IMR-90 (cell line): Measurements from ENCODE around the gene ABHD15.

Experiments
- CHD1 ChIP-seq: IDR thresholded peaks from 2 replicates; pipeline ENCODE4 v1.6.1; 2012; ENCODE audit warnings: low read depth, low read length, improper control_type of control experiment
- MXI1 ChIP-seq: IDR thresholded peaks from 2 replicates; pipeline ENCODE4 v1.6.1; 2012; ENCODE audit warnings: low read depth, mild to moderate bottlenecking, low read length, moderate library complexity, borderline replicate concordance
- POLR2A ChIP-seq: IDR thresholded peaks from 2 replicates; pipeline ENCODE4 v1.6.1; 2012; ENCODE audit warnings: mild to moderate bottlenecking, low read depth, low read length
- RCOR1 ChIP-seq: IDR thresholded peaks from 2 replicates; pipeline ENCODE4 v1.6.1; 2012; ENCODE audit warnings: mild to moderate bottlenecking, low read length, improper control_type of control experiment; ENCODE audit not compliant: insufficient replicate concordance
- SMC3 ChIP-seq: fragments of 150-350 bp; IDR thresholded peaks from 2 replicates; pipeline ENCODE4 v1.6.1; 2016; ENCODE audit warnings: low read depth, mild to moderate bottlenecking, antibody characterized with exemption, low read length, moderate library complexity
- TF ChIP-seq, protein P1 (sequence below): conservative IDR thresholded peaks from 2 replicates; pipeline ENCODE4 v1.5.1; 2012; ENCODE audit warnings: mild to moderate bottlenecking, low read depth, low read length, improper control_type of control experiment
- TF ChIP-seq, protein P2 (sequence below): fragments of 150-350 bp; IDR thresholded peaks from 2 replicates; pipeline ENCODE4 v1.6.1; 2017; ENCODE audit warnings: mild to moderate bottlenecking, antibody characterized with exemption, low read length, low read depth

DNA sequence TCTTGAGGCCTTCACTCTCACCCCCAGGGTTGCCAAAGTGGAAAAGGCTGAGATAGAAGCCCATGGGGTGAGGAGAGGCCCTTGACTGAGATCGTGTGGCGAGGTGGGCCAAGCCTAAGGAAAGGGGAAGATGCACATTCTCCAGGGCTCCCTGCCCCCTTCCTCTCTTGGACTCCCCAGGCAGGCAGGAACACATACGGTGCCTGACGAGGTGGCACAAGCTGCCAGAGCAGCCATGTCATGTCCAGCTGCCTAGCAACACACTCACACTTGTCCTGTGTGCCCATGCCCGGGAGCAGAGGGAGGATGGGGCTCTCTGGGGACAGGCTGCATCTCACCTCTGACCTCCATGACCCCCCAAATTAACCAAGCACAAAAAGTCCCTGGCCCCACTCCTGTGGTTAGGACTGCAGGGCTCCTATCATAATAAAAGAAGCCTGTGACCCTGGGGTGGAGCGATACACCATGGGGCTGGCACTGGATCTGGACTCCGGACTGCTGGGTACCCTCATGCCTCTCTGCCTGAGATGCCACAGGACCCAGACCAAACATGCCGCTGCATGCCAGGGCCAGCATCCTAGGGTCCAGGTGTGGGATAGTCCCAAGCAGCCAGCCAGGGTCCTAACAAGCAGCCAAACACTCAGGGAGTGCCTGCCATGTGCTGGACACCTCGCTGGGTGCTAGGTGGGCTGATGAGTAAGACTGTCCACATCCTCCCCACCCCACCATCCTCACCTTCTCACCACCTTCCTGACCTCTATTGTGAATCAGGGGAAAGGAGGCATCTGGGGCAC lies 20.0 kb upstream of the ABHD15 start:
- no peak for TF ChIP-seq POLR2A
- TF ChIP-seq, protein P1, sequence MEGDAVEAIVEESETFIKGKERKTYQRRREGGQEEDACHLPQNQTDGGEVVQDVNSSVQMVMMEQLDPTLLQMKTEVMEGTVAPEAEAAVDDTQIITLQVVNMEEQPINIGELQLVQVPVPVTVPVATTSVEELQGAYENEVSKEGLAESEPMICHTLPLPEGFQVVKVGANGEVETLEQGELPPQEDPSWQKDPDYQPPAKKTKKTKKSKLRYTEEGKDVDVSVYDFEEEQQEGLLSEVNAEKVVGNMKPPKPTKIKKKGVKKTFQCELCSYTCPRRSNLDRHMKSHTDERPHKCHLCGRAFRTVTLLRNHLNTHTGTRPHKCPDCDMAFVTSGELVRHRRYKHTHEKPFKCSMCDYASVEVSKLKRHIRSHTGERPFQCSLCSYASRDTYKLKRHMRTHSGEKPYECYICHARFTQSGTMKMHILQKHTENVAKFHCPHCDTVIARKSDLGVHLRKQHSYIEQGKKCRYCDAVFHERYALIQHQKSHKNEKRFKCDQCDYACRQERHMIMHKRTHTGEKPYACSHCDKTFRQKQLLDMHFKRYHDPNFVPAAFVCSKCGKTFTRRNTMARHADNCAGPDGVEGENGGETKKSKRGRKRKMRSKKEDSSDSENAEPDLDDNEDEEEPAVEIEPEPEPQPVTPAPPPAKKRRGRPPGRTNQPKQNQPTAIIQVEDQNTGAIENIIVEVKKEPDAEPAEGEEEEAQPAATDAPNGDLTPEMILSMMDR: no peak
- TF ChIP-seq, protein P2, sequence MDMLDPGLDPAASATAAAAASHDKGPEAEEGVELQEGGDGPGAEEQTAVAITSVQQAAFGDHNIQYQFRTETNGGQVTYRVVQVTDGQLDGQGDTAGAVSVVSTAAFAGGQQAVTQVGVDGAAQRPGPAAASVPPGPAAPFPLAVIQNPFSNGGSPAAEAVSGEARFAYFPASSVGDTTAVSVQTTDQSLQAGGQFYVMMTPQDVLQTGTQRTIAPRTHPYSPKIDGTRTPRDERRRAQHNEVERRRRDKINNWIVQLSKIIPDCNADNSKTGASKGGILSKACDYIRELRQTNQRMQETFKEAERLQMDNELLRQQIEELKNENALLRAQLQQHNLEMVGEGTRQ: no peak
- TF ChIP-seq SMC3: no peak
- TF ChIP-seq CHD1: no peak
- TF ChIP-seq RCOR1: no peak
- no peak for TF ChIP-seq MXI1
